ENCODE results near the gene CD55.

DNA sequence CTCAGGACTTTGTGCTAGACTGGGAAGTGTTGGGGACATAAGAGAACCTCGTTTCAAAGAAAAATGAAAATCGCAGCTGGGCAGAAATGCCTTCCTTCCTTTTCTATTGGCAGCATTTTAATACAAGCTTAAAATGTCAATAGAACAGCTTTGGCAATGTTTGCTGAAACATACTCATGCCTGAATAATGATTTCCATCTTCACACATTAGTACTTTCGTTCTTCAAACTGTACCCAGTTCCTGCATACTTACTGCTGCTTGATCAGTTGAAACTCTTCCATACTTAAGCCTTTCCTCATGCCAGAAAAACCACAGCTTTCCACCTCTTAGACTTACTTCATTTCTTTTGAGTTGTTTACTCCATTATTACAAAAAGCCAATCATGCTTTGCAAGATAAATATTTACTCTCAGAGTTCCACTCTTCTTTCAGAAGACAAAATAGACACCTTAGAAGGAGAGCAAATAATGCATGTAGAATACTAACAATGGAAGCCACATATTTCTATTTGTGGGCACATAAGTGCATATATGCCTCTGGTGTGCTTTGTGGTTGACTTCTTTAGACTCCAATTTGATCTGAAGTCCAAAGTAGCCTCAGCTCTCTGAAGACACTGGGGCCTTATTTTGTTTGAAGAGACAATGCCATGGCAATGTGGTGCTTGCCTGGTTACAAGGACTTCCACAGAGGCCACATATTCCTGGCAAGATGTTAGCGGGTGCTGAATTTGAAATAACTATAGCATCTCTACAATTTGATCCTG, 22.7 kb upstream of the CD55 start:
- TF ChIP-seq EP300 (conservative IDR thresholded peaks at IDR 0.05; ENCODE audit: poor library complexity, severe bottlenecking) = no peak
- TF ChIP-seq, protein P1, sequence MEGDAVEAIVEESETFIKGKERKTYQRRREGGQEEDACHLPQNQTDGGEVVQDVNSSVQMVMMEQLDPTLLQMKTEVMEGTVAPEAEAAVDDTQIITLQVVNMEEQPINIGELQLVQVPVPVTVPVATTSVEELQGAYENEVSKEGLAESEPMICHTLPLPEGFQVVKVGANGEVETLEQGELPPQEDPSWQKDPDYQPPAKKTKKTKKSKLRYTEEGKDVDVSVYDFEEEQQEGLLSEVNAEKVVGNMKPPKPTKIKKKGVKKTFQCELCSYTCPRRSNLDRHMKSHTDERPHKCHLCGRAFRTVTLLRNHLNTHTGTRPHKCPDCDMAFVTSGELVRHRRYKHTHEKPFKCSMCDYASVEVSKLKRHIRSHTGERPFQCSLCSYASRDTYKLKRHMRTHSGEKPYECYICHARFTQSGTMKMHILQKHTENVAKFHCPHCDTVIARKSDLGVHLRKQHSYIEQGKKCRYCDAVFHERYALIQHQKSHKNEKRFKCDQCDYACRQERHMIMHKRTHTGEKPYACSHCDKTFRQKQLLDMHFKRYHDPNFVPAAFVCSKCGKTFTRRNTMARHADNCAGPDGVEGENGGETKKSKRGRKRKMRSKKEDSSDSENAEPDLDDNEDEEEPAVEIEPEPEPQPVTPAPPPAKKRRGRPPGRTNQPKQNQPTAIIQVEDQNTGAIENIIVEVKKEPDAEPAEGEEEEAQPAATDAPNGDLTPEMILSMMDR (IDR thresholded peaks at IDR 0.05; ENCODE audit: poor library complexity, severe bottlenecking) = no peak

Measured in neural cell (in vitro differentiated cells).